Lung (tissue), 13 donors: ENCODE results near the gene GRIA1. TPM values are rescaled to one million over a fixed set of nuclear protein-coding genes. Genes with fewer than 3 reads are reported as not detected.
"Not testable (repeated sequence)": the region's sequence is repeated elsewhere in the genome, so short reads cannot be mapped to it uniquely, and the experiment has no call there.

ENCODE experiments used
- ATAC-seq: fragments of 200-7000 bp; cut with Tn5 transposase; one replicate; pipeline ENCODE4 v1.9.1; 2020; ENCODE audit warnings: moderate number of reproducible peaks; ENCODE audit not compliant: insufficient read depth, low FRiP score
- DNase-seq, 3 donors: peaks; one replicate each; pipeline ENCODE4 v3.0.0-alpha.2; 2013 to 2017
- H3K27ac ChIP-seq, 2 donors: one replicate each; pipeline ENCODE4 v1.5.1; 2013; ENCODE audit warnings: mild to moderate bottlenecking in 2 of 2, moderate library complexity in 2 of 2, control low read depth in 1 of 2, inconsistent platforms in 1 of 2, low read depth in 1 of 2, low read length in 1 of 2
- H3K27me3 ChIP-seq, 3 donors: one replicate each; pipeline ENCODE4 v1.5.1; 2013; ENCODE audit warnings: low read length in 2 of 3; ENCODE audit not compliant: control insufficient read depth in 3 of 3, insufficient read depth in 3 of 3
- H3K36me3 ChIP-seq, 4 donors: one replicate each; pipeline ENCODE4 v1.5.1; 2013; ENCODE audit warnings: low read length in 4 of 4, mild to moderate bottlenecking in 1 of 4, moderate library complexity in 1 of 4; ENCODE audit not compliant: control insufficient read depth in 4 of 4, insufficient read depth in 4 of 4
- H3K4me1 ChIP-seq, 5 donors: one replicate each; pipeline ENCODE4 v1.5.1; 2013; ENCODE audit warnings: low read length in 5 of 5, mild to moderate bottlenecking in 2 of 5, moderate library complexity in 1 of 5; ENCODE audit not compliant: control insufficient read depth in 5 of 5, insufficient read depth in 5 of 5
- H3K4me3 ChIP-seq: one replicate; pipeline ENCODE4 v1.5.1; 2013; ENCODE audit warnings: mild to moderate bottlenecking, control low read depth, moderate library complexity
- H3K9ac ChIP-seq, 2 donors: one replicate each; pipeline ENCODE4 v1.5.1; 2013; ENCODE audit warnings: low read length in 2 of 2, control low read depth in 1 of 2; ENCODE audit not compliant: insufficient read depth in 1 of 2
- H3K9me3 ChIP-seq, 4 donors: one replicate each; pipeline ENCODE4 v1.5.1; 2013; ENCODE audit warnings: low read length in 3 of 4, mild to moderate bottlenecking in 1 of 4, moderate library complexity in 1 of 4; ENCODE audit not compliant: control insufficient read depth in 4 of 4, insufficient read depth in 3 of 4
- CTCF ChIP-seq: IDR thresholded peaks from 2 replicates; pipeline ENCODE4 v1.5.1; 2012; ENCODE audit warnings: mild to moderate bottlenecking; ENCODE audit errors: control extremely low read depth, extremely low read depth
- WGBS, 2 donors: extraction: QIAGEN DNeasy Blood & Tissue Kit; methylation state at CpG; one replicate each; pipeline ENCODE4 v1.1.7; 2013; 5-methylcytosine and 5-hydroxymethylcytosine counted together
- polyA plus RNA-seq, 2 donors: library from polyadenylated mRNA; stranded (reverse); fragments of 200-250 nt; gene quantifications; one replicate each; pipeline ENCODE4 v1.2.1, GENCODE V29; 2013
- small RNA-seq: library from RNA; depleted of rRNA; stranded (forward); fragments of <200 nt; gene quantifications from one replicate; pipeline ENCODE3, GENCODE V24; 2014; ENCODE audit warnings: low replicate concordance
- total RNA-seq, 2 donors: library from RNA; depleted of rRNA in 1 of 2; stranded (reverse); fragments of >200 nt in 1 of 2; gene quantifications; one replicate each; pipeline ENCODE4 v1.2.1, GENCODE V29; 2014 to 2021
- donor health status: control.
- donor health status: control.
- donor health status: Bipolar disorder and iron deficiency.
- donor health status: healthy.
- donor health status: DM: yes; HTN: yes; CAD: no.

GRIA1 gene
- total and polyA plus RNA-seq, 4 donors = 1.1 to 12.5 (median 2.0) TPM

- H3K4me3 ChIP-seq = no peak overlapping the region
- ATAC-seq = no peak
- TF ChIP-seq CTCF = no peak
- no peak overlapping the region for H3K9ac ChIP-seq
- WGBS, 2 donors = 71 to 82% methylated on average over 4 of the region's 4 CpGs
- H3K9me3 ChIP-seq = peaks cover 0 to 3% (median 2%) of the 10 kb centered on the region in 4 donors
- no peaks in the 10 kb centered on the region for H3K4me1 ChIP-seq
- no peak overlapping the region for H3K27ac ChIP-seq
- no peaks in the 10 kb centered on the region for H3K36me3 ChIP-seq
- no peak for DNase-seq
- no peaks in the 10 kb centered on the region for H3K27me3 ChIP-seq
These were observed 369.9 kb downstream of the GRIA1 start for GRCh38 chr5:153860195-153860886.

GRCh38 chr5:153862906-153863305 is 372.4 kb downstream of the GRIA1 start:
- not testable (repeated sequence) for H3K9me3 ChIP-seq, H3K9ac ChIP-seq, DNase-seq, ATAC-seq, H3K4me1 ChIP-seq, H3K27ac ChIP-seq, H3K4me3 ChIP-seq, H3K27me3 ChIP-seq, H3K36me3 ChIP-seq
- 73 to 76% methylated on average over 5 of the region's 5 CpGs for WGBS, 2 donors

Small RNA genes lying within 50 kb of the gene (small RNA-seq; reads per million reads assigned to genes)
- not detected for gene RN7SL177P
